ENCODE measurements around the gene TIMP2.

DNA sequence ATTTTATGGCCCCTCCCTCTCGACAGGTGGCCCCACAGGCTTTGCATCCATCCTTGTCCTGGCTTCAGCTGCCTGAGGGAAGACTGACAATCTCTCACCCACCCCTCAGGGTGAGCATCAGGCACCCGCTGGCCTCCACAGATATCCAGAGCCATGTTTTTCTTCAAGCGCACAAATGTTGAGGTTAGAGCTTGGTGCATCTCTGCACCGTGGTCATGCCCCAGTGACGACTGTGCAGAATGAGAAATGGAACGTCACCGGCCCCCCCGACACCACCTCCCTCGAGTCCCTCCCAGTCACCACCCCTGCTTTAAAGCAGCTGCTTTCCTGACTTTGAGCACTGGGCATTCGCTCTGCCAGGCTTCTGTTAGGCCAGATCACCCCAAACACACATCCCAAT is 19.8 kb upstream of the TIMP2 start:
- TF ChIP-seq, protein P1, sequence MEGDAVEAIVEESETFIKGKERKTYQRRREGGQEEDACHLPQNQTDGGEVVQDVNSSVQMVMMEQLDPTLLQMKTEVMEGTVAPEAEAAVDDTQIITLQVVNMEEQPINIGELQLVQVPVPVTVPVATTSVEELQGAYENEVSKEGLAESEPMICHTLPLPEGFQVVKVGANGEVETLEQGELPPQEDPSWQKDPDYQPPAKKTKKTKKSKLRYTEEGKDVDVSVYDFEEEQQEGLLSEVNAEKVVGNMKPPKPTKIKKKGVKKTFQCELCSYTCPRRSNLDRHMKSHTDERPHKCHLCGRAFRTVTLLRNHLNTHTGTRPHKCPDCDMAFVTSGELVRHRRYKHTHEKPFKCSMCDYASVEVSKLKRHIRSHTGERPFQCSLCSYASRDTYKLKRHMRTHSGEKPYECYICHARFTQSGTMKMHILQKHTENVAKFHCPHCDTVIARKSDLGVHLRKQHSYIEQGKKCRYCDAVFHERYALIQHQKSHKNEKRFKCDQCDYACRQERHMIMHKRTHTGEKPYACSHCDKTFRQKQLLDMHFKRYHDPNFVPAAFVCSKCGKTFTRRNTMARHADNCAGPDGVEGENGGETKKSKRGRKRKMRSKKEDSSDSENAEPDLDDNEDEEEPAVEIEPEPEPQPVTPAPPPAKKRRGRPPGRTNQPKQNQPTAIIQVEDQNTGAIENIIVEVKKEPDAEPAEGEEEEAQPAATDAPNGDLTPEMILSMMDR (IDR thresholded peaks at IDR 0.05; ENCODE audit: poor library complexity) = no peak
- TF ChIP-seq EZH2 (IDR thresholded peaks at IDR 0.05; ENCODE audit: borderline replicate concordance) (no peak), EZH2phosphoT487 (IDR thresholded peaks at IDR 0.05; ENCODE audit: low read depth, severe bottlenecking, unreplicated experiment) (no peak)
